Measurements from ENCODE around the gene USP6NL. TPM values are rescaled to one million over a fixed set of nuclear protein-coding genes. Genes with fewer than 3 reads are reported as not detected.

Gene USP6NL
- total RNA-seq, 3 donors from 2014 or later: 14.6 to 20.0 (median 19.8) TPM

DNA sequence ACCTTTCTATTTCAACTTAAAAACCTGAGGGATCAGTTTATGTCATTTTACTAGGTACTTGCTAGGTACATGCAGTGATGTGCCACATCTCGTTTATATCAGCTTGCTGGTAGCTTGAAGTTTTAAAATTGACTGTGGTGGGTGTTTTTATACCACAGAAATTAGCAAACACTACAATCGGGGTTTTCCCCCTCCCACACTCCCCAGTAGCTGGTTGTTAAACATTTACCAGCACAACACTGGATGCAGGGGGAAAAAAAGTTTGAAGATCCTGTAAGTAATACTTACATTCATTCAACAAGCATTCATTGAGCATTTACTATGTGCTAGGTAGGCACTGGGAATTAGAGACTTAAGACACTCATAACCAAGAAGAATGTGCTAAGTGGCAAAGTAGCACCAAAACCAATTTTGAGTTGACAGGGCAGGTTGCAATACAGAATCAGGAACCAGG is 32.6 kb downstream of the USP6NL start:
- H3K4me3 ChIP-seq: no peak overlapping the region
- ATAC-seq: no peak
- intact Hi-C loops (cut with DNase I, micrococcal nuclease): no loop called here
- H3K4me1 ChIP-seq (ENCODE audit: low read depth): no peaks in the 10 kb centered on the region
- no peak for DNase-seq
- H3K9me3 ChIP-seq: no peaks in the 10 kb centered on the region
- no peaks in the 10 kb centered on the region for H3K36me3 ChIP-seq (ENCODE audit: low read depth)
- TF ChIP-seq CTCF (IDR thresholded peaks at IDR 0.05): no peak

- no peak for ATAC-seq
Observed at GRCh38 chr10:11576092-11576809, 35.2 kb downstream of the USP6NL start.

DNA sequence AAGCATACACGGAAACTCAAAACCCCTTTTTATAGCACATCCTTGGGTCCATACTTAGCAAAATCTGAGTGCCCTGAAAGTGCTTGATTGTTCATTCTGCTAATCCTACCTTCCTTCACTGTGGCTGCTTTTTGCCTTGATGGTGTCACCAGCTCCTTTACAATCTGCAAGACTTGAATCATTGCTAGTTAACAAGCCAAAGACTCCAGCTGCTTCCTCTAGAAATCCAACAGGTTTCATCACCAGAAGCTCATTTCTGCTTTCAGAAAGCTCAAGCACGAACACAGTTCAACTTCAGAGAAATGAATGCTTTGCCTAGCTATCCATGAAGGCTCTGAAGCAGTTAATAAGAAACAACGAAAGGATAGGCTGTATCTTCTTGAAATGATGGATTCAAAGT is 38.0 kb downstream of the USP6NL start:
- ATAC-seq (peak; percentile 34), DNase-seq (no peak)
- no peak for TF ChIP-seq CTCF (IDR thresholded peaks at IDR 0.05)
- Histone ChIP-seq H3K36me3 (ENCODE audit: low read depth) (no peaks in the 10 kb centered on the region), H3K4me3 (no peak overlapping the region), H3K9me3 (no peaks in the 10 kb centered on the region), H3K4me1 (ENCODE audit: low read depth) (no peaks in the 10 kb centered on the region)
- intact Hi-C loops (cut with DNase I, micrococcal nuclease): no loop called here

More at GRCh38 chr10:11576092-11576809, 35.2 kb downstream of the USP6NL start:
- no peaks in the 10 kb centered on the region for H3K9me3 ChIP-seq
- TF ChIP-seq CTCF (IDR thresholded peaks at IDR 0.05): no peak
- intact Hi-C loops (cut with DNase I, micrococcal nuclease): no loop called here
- no peaks in the 10 kb centered on the region for H3K4me1 ChIP-seq (ENCODE audit: low read depth)
- DNase-seq: no peak
- H3K36me3 ChIP-seq (ENCODE audit: low read depth): no peaks in the 10 kb centered on the region
- no peak overlapping the region for H3K4me3 ChIP-seq

DNA sequence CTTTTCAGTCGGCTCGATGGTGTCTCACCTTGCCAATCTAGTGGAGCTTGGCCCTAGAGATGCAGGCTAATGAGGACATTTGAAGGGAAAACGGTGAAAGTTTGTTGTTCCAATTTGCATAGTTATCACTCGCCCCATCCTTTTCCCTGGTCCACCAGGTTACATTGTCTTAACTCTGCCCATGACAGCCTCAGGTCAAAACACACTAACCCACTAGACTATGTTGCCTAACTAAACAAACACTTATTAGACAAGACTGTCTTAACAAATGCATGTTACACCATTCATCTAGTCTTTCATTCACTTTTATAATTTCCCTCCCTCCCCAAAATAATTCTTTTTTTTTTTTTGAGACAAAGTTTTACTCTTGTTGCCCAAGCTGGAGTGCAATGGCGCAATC is 40.7 kb downstream of the USP6NL start:
- H3K4me3 ChIP-seq: no peak overlapping the region
- no peaks in the 10 kb centered on the region for H3K4me1 ChIP-seq (ENCODE audit: low read depth)
- no peak for ATAC-seq
- no peak for TF ChIP-seq CTCF (IDR thresholded peaks at IDR 0.05)
- no peaks in the 10 kb centered on the region for H3K9me3 ChIP-seq
- DNase-seq: no peak
- intact Hi-C loops (cut with DNase I, micrococcal nuclease): no loop called here
- no peaks in the 10 kb centered on the region for H3K36me3 ChIP-seq (ENCODE audit: low read depth)

GRCh38 chr10:11569471-11569870 is 42.0 kb downstream of the USP6NL start:
- Histone ChIP-seq H3K4me1 (ENCODE audit: low read depth) (no peaks in the 10 kb centered on the region), H3K36me3 (ENCODE audit: low read depth) (no peaks in the 10 kb centered on the region), H3K4me3 (no peak overlapping the region), H3K9me3 (no peaks in the 10 kb centered on the region)
- ATAC-seq (no peak), DNase-seq (no peak)
- intact Hi-C loops (cut with DNase I, micrococcal nuclease): no loop called here
- no peak for TF ChIP-seq CTCF (IDR thresholded peaks at IDR 0.05)

Measured in mucosa of descending colon (tissue), 3 donors.